ENCODE measurements around the gene MOSMO. TPM values are rescaled to one million over a fixed set of nuclear protein-coding genes. Genes with fewer than 3 reads are reported as not detected.

MOSMO gene
- total and polyA plus RNA-seq, 2 donors (not counting 3 experiments of a cell fraction or from before 2014, with no cell fraction given): 15.9 to 22.0 TPM

DNA sequence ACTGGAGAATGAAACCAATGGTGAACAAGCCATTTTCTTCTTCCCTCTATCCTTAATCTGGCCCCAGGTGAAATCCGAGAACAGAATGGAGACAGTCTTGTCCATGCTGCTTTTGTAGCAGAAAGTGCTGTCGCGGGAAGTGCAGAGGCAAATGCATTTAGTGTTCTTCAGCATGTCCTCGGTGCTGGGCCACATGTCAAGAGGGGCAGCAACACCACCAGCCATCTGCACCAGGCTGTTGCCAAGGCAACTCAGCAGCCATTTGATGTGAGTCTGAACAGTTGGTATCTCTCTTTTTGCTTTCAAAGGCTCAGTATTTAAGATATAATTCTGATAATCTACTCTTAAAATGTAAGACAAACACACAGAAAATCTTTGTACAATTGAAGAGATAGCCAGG lies 36.1 kb upstream of the MOSMO start:
- no peak for FAIRE-seq
- H3K4me1 ChIP-seq (ENCODE audit: control insufficient read depth, extremely low read depth, insufficient read depth, low read length): no peaks in the 10 kb centered on the region
- H3K27ac ChIP-seq (ENCODE audit: insufficient read depth, low read depth, low read length): no peak overlapping the region
- ChIA-PET CTCF (no interaction called here), POLR2A (no interaction called here)
- H3K9ac ChIP-seq (replicated peaks; ENCODE audit: extremely low read depth, insufficient read depth, low read length): no peak overlapping the region
- no peaks in the 10 kb centered on the region for H3K79me2 ChIP-seq (ENCODE audit: control insufficient read depth, insufficient read depth, low read length)
- BruUV-seq (replicated peaks): no TSS peak
- no peaks in the 10 kb centered on the region for H3K9me1 ChIP-seq (replicated peaks; ENCODE audit: control insufficient read depth, extremely low read depth, insufficient read depth, low read length)
- H3K9me3 ChIP-seq (replicated peaks; ENCODE audit: control insufficient read depth, insufficient read depth, low read length): no peaks in the 10 kb centered on the region
- H4K20me1 ChIP-seq (replicated peaks; ENCODE audit: control insufficient read depth, extremely low read depth, insufficient read depth, low read length): no peaks in the 10 kb centered on the region
- H3K4me3 ChIP-seq (replicated peaks in 1 of 3; ENCODE audit: insufficient read depth in 1 of 3, low read depth in 1 of 3, low read length in 3 of 3): no peak overlapping the region
- dilution Hi-C loops (cut with MboI; ENCODE audit: extremely low pct_ligation_motif_present, low sequenced_read_pairs): no loop called here
- TF ChIP-seq MYC (IDR thresholded peaks at IDR 0.05; ENCODE audit: low read depth, low read length) (no peak), GATA2 (IDR thresholded peaks at IDR 0.05; ENCODE audit: insufficient read depth, insufficient read length, low read depth, low read length) (no peak), JUN (IDR thresholded peaks at IDR 0.05; ENCODE audit: borderline replicate concordance, insufficient read depth, insufficient read length, low read depth) (no peak)
- TF ChIP-seq, protein P1, sequence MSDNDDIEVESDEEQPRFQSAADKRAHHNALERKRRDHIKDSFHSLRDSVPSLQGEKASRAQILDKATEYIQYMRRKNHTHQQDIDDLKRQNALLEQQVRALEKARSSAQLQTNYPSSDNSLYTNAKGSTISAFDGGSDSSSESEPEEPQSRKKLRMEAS (IDR thresholded peaks at IDR 0.05; ENCODE audit: insufficient read depth, insufficient read length): no peak
- intact Hi-C loops (cut with micrococcal nuclease): no loop called here
- no peaks in the 10 kb centered on the region for H3K27me3 ChIP-seq (ENCODE audit: control insufficient read depth in 2 of 2, insufficient read depth in 2 of 2, low read length in 2 of 2)
- H2AFZ ChIP-seq (ENCODE audit: low read depth, low read length): no peak overlapping the region
- peaks cover 21 to 49% of the 10 kb centered on the region in 2 experiments for H3K36me3 ChIP-seq (ENCODE audit: control insufficient read depth in 2 of 2, extremely low read depth in 1 of 2, insufficient read depth in 2 of 2, low read length in 2 of 2)
- no peak overlapping the region for H3K4me2 ChIP-seq (ENCODE audit: insufficient read depth, low read length)
- DNase-seq (ENCODE audit: low read depth, low spot score): no peak

DNA sequence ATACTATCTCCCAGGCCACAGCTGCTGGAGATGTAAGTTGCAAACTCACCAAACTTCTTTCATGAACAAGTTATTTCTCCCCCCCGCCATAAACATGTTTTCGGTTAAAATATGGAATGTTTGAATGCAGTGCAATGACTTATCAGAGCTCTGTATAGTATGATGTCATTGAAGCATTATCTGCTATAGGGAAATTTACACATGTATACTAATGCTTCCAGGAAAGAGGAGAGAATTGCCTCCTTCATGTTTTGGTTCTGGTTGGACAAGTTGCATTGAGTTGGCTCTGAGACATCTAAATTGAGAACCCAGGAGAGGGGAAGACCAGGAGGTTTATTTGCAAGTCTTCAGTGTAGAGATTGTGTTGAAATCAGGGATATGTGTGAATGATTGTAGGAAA lies 34.0 kb upstream of the MOSMO start:
- Histone ChIP-seq H3K9me1 (replicated peaks; ENCODE audit: control insufficient read depth, extremely low read depth, insufficient read depth, low read length) (no peaks in the 10 kb centered on the region), H2AFZ (ENCODE audit: low read depth, low read length) (no peak overlapping the region), H3K79me2 (ENCODE audit: control insufficient read depth, insufficient read depth, low read length) (no peaks in the 10 kb centered on the region), H3K9me3 (replicated peaks; ENCODE audit: control insufficient read depth, insufficient read depth, low read length) (no peaks in the 10 kb centered on the region), H3K27me3 (ENCODE audit: control insufficient read depth in 2 of 2, insufficient read depth in 2 of 2, low read length in 2 of 2) (no peaks in the 10 kb centered on the region), H3K4me1 (ENCODE audit: control insufficient read depth, extremely low read depth, insufficient read depth, low read length) (no peaks in the 10 kb centered on the region), H3K9ac (replicated peaks; ENCODE audit: extremely low read depth, insufficient read depth, low read length) (no peak overlapping the region), H3K36me3 (ENCODE audit: control insufficient read depth in 2 of 2, extremely low read depth in 1 of 2, insufficient read depth in 2 of 2, low read length in 2 of 2) (peaks cover 30 to 34% of the 10 kb centered on the region in 2 experiments), H3K4me2 (ENCODE audit: insufficient read depth, low read length) (no peak overlapping the region), H3K27ac (ENCODE audit: insufficient read depth, low read depth, low read length) (no peak overlapping the region), H4K20me1 (replicated peaks; ENCODE audit: control insufficient read depth, extremely low read depth, insufficient read depth, low read length) (no peaks in the 10 kb centered on the region), H3K4me3 (replicated peaks in 1 of 3; ENCODE audit: insufficient read depth in 1 of 3, low read depth in 1 of 3, low read length in 3 of 3) (no peak overlapping the region)
- DNase-seq (ENCODE audit: low read depth, low spot score): no peak
- dilution Hi-C loops (cut with MboI; ENCODE audit: extremely low pct_ligation_motif_present, low sequenced_read_pairs) (no loop called here), intact Hi-C loops (cut with micrococcal nuclease) (no loop called here)
- ChIA-PET CTCF (interaction anchor here (1.3 kb wide), 2 partner anchors 104 to 168 kb away, joined by 3 to 7 read pairs; no protein-coding TSS in a partner anchor), POLR2A (interaction anchor here (1.0 kb wide), 1 partner anchor 21 kb away, joined by 3 read pairs; the partner anchor contains the start of gene UQCRC2)
- BruUV-seq (replicated peaks): no TSS peak
- no peak for FAIRE-seq
- TF ChIP-seq, protein P1 (IDR thresholded peaks at IDR 0.05; ENCODE audit: insufficient read depth, insufficient read length): no peak
- TF ChIP-seq, protein P2, sequence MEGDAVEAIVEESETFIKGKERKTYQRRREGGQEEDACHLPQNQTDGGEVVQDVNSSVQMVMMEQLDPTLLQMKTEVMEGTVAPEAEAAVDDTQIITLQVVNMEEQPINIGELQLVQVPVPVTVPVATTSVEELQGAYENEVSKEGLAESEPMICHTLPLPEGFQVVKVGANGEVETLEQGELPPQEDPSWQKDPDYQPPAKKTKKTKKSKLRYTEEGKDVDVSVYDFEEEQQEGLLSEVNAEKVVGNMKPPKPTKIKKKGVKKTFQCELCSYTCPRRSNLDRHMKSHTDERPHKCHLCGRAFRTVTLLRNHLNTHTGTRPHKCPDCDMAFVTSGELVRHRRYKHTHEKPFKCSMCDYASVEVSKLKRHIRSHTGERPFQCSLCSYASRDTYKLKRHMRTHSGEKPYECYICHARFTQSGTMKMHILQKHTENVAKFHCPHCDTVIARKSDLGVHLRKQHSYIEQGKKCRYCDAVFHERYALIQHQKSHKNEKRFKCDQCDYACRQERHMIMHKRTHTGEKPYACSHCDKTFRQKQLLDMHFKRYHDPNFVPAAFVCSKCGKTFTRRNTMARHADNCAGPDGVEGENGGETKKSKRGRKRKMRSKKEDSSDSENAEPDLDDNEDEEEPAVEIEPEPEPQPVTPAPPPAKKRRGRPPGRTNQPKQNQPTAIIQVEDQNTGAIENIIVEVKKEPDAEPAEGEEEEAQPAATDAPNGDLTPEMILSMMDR (IDR thresholded peaks at IDR 0.05; ENCODE audit: extremely low read depth in 1 of 2, insufficient read depth in 1 of 2, low read depth in 1 of 2, low read length in 2 of 2): no peak
- TF ChIP-seq POLR2A (IDR thresholded peaks at IDR 0.05; ENCODE audit: low read depth, low read length): no peak

Measured in endothelial cell of umbilical vein (primary cell).